NOMO-1 (cell line): ENCODE measurements around the gene GRID2.
"Not testable (repeated sequence)": the region's sequence is repeated elsewhere in the genome, so short reads cannot be mapped to it uniquely, and the experiment has no call there.

Experiments
- DNase-seq, 2 experiments: peaks; one replicate each; lab custom pipeline; 2025; ENCODE audit not compliant: unreplicated experiment in 2 of 2; lab: John Stamatoyannopoulos, UW

Gene GRID2

GRCh38 chr4:92303621-92304027 lies at the start of gene GRID2:
GRID2 (plus strand) TSS chr4:92303966.
- DNase-seq, result no peak

- no peak for DNase-seq
These were observed 49.6 kb upstream of the GRID2 start for GRCh38 chr4:92253986-92254671.

DNA sequence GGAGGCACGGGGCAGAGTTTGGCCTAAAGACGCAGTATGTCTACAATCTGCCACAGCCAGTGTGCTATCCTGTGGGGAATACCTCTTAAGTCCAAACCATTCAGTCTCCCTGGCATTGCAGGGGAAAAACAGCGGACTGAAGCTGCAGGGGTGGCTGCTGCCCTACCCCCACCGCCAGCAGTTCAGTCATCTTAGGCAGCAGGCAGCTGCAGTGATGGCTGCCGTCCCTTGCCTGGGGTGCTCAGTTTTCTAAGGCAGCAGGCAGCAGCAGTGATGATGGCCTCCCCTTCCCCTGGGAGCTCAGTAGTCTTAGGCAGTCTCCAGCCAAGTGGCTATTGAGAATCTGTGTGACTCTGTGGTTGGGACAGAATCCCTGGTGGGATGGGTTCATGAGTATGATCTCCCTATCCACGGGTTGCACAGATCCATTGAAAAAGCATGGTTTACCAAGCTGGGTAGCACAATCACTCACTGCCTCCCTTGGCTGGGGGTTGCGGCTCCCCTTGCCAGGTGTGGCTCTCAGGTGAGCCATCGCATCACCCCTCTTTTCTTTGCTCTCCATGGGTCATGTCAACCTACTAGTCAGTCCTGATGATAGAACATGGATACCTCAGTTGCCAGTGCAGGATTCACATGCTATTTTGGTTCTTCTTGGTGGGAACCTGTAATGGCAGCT lies 48.9 kb upstream of the GRID2 start:
- DNase-seq, result no peak

- DNase-seq, result no peak
These were observed 47.9 kb upstream of the GRID2 start for GRCh38 chr4:92255920-92256244.

DNA sequence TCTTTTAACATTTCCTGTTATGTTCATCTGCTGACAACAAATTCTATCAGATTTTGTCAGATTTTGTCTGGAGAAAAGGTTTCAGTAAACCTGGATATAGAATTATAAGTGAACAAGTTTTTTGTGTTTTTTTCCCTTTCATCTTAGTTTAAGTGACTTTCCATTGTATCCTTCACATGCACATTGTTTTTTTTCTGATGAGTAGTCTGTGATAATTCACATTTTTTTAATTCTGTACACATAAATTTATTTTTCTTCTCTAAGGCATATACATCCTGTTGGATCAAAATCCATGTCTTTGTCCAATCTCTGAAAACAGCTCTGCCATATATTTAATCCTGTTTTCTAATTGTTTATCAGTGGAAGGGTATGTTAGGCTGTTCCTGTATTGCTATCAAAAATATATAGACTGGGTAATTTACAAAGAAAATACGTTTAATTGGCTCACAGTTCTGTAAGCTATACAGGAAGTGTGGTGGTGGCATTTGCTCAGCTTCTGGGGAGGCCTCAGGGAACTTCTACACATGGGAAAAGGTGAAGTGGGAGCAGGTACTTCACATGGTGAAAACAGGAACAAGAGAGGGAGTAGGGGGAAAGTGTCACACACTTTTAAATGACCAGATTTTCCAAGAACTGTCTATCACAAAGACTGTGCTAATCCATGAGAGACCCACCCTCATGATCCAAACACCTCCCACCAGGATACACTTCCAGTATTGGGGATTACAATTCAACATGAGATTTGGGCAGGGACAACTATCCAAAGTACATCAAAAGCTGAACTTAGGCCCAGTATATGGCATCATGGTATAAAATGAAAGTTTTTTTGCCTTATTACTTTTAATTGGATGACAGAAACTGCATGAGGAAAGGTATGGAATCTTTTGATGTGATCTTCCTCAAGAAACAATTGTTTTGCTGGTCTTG lies 45.6 kb upstream of the GRID2 start:
- DNase-seq, result no peak

DNA sequence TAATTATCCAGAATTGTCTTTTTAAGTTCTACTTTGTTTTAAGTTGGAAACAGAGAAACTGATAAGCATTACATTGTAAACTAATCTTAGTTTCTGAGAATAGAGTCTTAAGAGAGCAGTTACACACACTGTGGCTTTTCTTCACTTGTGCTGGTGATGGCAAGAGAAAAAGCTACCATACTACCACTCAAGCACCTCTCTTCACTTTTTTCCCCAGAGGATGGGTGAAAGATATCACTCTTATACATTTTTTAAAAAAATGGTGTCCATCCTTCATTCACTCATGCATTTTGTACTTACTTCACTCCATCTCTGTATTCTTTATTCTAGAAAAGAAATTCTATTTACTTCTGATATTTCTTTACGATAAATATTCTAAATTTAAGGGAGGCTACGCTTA lies 42.5 kb upstream of the GRID2 start:
- no peak for DNase-seq

DNA sequence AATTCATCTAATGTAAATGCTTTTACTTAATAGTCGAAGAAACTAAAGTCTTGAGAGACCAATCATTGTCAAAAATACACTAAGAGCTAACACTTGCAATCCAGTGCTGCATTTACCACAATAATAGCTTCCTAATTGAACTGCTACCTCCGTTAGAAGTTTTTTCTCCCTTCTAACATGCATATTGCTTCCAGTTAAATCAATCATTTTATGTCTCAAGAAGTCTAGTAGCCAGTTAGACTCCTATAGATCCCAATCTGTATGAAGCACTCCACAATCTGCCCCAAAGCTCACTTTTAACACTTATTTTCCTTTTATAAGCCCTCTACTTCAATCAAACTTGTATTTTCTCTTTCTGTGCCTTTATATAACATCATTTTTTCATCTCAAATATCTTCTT lies 41.4 kb upstream of the GRID2 start:
- DNase-seq, result no peak

- no peak for DNase-seq
These were observed 40.8 kb upstream of the GRID2 start for GRCh38 chr4:92263010-92263409.

- DNase-seq, result no peak
These were observed 40.2 kb upstream of the GRID2 start for GRCh38 chr4:92263575-92263974.

- no peak for DNase-seq
These were observed 39.6 kb upstream of the GRID2 start for GRCh38 chr4:92264163-92264562.

DNA sequence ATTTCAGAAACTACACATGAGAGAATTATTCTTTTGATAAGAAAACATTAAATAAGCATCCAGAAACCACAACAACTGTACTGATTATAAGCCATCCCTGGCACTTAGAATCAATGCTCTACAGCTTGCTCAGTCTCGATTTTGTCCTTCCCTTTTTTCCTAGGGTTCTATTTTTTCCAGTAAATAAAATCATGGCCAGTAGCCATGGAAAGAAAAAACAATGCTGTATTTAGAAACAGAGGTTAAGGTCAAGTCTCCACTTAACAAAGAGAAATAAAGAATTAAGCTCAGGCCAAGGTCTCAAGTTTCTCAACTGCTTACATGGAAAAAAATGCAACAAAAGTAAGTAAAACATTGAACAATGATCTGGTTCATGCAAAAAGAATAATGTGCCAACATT lies 38.7 kb upstream of the GRID2 start:
- no peak for DNase-seq

GRCh38 chr4:92265798-92266197 lies 38.0 kb upstream of the GRID2 start:
- DNase-seq, result no peak

GRCh38 chr4:92266521-92266920 lies 37.2 kb upstream of the GRID2 start:
- no peak for DNase-seq

DNA sequence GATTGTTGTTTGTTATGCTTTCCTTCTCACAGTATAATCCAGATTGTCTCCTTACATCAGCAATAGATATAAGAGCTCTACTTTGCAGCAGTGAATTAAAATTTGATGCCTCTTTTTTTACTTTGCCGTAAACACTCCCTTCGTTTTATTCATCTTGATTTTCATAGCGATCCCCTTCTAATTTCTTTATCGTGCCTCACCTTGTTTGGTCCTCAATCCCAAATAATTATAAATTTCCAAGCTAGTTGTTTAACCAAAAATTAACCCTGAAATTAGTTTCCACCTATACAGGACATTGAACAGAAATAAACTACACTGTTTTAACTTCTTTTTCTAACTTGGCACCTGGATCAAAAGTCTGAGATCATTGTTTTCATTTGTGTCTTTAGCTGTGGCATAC lies 35.1 kb upstream of the GRID2 start:
- DNase-seq, result no peak

GRCh38 chr4:92270908-92271307 lies 32.9 kb upstream of the GRID2 start:
- no peak for DNase-seq

DNA sequence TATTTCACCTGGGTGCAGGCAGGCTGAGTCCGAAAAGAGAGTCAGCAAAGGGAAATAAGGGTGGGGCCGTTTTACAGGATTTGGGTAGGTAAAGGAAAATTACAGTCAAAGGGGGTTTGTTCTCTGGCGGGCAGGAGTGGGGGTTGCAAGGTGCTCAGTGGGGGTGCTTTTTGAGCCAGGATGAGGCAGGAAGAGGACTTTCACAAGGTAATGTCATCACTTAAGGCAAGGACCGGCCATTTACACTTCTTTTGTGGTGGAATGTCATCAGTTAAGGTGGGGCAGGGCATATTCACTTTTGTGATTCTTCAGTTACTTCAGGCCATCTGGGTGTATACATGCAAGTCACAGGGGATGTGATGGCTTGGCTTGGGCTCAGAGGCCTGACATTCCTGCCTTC lies 32.2 kb upstream of the GRID2 start:
- DNase-seq, result not testable (repeated sequence)

- DNase-seq, result not testable (repeated sequence)
These were observed 26.5 kb upstream of the GRID2 start for GRCh38 chr4:92277057-92277881.

DNA sequence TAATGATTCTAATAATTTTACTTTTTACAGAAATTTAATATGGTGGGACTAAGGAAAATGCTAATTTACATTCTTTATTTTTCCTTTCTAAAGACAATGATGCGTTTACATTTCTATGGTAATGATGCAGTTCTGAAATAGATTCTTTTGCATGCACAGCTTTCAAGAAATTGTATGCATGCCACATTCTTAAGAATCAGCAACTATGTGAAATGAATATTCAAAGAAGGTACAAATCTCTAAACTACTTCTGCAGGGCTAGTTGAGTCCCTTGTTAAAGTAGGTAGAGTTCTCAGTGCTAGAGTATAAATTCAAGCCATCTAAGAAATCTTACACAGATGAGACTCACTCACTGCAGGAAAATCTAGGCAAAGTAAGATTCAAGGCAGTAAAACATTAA lies 24.5 kb upstream of the GRID2 start:
- no peak for DNase-seq

- DNase-seq, result no peak
These were observed 4.6 kb upstream of the GRID2 start for GRCh38 chr4:92299152-92299551.

DNA sequence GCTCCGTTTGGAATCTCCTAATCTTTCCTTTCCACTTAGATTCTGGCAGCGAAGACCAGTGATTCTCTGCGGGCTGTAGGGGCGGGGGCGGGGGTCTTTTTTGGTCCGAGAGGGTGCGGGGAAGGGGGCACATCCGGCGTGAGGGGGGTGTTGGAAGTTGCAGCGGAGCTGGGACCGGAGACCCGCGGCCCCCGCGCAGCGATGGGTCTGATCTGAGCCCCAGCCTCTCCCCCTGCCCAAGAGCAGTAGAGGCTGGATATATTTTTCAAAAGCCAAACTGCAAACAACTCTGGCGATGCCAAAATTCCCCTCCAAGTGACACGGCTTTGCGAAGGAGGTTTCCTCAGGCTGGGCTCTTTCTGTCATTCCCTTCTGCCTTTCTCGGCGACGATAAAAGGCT lies 355 bp downstream of the GRID2 start:
- DNase-seq, result no peak

GRCh38 chr4:92304606-92305005 lies 840 bp downstream of the GRID2 start:
- no peak for DNase-seq
